Lower leg skin (tissue), 3 donors: ENCODE data around the gene ZBED5.

Experiments used
- POLR2A ChIP-seq, 2 donors: fragments of 450-650 bp; IDR thresholded peaks; one replicate each; pipeline ENCODE4 v1.6.1; 2016 to 2017; ENCODE audit warnings: antibody characterized with exemption in 2 of 2, mild to moderate bottlenecking in 1 of 2, moderate library complexity in 1 of 2
- TF ChIP-seq, protein P1 (sequence below), 3 donors: fragments of 450-650 bp; IDR thresholded peaks; one replicate each; pipeline ENCODE4 v1.5.1; 2016; ENCODE audit warnings: antibody characterized with exemption in 3 of 3, mild to moderate bottlenecking in 3 of 3, moderate library complexity in 2 of 3

DNA sequence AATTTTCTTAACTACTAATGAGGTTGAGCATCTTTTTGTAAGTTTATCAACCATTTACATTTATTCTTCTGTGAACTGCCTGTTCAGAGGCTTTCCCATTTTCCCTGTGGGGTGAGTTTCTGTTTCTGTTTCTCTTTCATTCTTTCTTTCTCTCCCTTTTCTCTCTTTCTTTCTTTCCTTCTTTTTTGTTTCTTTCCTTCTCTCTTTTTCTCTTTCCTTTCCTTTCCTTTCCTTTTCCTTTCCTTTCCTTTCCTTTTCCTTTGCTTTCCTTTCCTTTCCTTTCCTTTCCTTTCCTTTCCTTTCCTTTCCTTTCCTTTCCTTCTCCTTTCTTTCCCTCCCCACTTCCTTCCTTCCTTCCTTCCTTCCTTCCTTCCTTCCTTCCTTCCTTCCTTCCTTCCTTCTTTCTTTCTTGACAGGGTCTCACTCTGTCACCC lies 8.0 kb upstream of the ZBED5 start:
- TF ChIP-seq, protein P1, sequence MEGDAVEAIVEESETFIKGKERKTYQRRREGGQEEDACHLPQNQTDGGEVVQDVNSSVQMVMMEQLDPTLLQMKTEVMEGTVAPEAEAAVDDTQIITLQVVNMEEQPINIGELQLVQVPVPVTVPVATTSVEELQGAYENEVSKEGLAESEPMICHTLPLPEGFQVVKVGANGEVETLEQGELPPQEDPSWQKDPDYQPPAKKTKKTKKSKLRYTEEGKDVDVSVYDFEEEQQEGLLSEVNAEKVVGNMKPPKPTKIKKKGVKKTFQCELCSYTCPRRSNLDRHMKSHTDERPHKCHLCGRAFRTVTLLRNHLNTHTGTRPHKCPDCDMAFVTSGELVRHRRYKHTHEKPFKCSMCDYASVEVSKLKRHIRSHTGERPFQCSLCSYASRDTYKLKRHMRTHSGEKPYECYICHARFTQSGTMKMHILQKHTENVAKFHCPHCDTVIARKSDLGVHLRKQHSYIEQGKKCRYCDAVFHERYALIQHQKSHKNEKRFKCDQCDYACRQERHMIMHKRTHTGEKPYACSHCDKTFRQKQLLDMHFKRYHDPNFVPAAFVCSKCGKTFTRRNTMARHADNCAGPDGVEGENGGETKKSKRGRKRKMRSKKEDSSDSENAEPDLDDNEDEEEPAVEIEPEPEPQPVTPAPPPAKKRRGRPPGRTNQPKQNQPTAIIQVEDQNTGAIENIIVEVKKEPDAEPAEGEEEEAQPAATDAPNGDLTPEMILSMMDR (IDR thresholded peaks at IDR 0.05), result no peak
- no peak for TF ChIP-seq POLR2A (IDR thresholded peaks at IDR 0.05)
